Stimulated activated CD4-positive, alpha-beta T cell treated with anti-CD3 and anti-CD28 coated beads, Interleukin-4, amount 100 ng/mL, for 24 hours (primary cell): ENCODE results near the gene HSPA1A.

Source experiments
- DNase-seq: peaks from one replicate; pipeline ENCODE4 v3.0.0-alpha.2; 2020

The HSPA1A gene

GRCh38 chr6:31865205-31866118 is 50.1 kb downstream of the HSPA1A start:
- no peak for DNase-seq
